Neural crest cell (in vitro differentiated cells): ENCODE data around the gene DNAAF5. TPM values are rescaled to one million over a fixed set of nuclear protein-coding genes. Genes with fewer than 3 reads are reported as not detected.

Experiments used
- DNase-seq: peaks from one replicate; pipeline ENCODE4 v3.0.0; 2021; ENCODE audit warnings: low read depth, mixed read lengths, low spot score
- H3K27ac Mint-ChIP-seq: one replicate; pipeline ENCODE4 v1.8.0; 2021; ENCODE audit warnings: mild to moderate bottlenecking, mixed read lengths; ENCODE audit not compliant: unreplicated experiment
- H3K27me3 Mint-ChIP-seq: 2 replicates; pipeline ENCODE4 v1.8.0; 2021; ENCODE audit warnings: low read depth, mild to moderate bottlenecking, mixed read lengths
- H3K36me3 Mint-ChIP-seq: 2 replicates; pipeline ENCODE4 v1.8.0; 2021; ENCODE audit warnings: low read depth, mild to moderate bottlenecking, mixed read lengths
- H3K4me1 Mint-ChIP-seq: 2 replicates; pipeline ENCODE4 v1.8.0; 2021; ENCODE audit warnings: mixed read lengths
- H3K4me3 Mint-ChIP-seq: one replicate; pipeline ENCODE4 v1.8.0; 2021; ENCODE audit warnings: mild to moderate bottlenecking, mixed read lengths
- H3K9me3 Mint-ChIP-seq: 2 replicates; pipeline ENCODE4 v1.8.0; 2021; ENCODE audit warnings: mixed read lengths
- total RNA-seq: library from RNA; stranded (reverse); gene quantifications from 2 replicates; pipeline ENCODE4 v1.2.1, GENCODE V29; 2021
- TF ChIP-seq, protein P1 (sequence below): fragments of 200-600 bp; sonication (generic); conservative IDR thresholded peaks from 2 replicates; pipeline ENCODE4 v1.5.0; 2021; ENCODE audit warnings: antibody characterized with exemption, mild to moderate bottlenecking

Gene DNAAF5
- total RNA-seq, 1 donor from 2014 or later: 54.2 TPM

DNA sequence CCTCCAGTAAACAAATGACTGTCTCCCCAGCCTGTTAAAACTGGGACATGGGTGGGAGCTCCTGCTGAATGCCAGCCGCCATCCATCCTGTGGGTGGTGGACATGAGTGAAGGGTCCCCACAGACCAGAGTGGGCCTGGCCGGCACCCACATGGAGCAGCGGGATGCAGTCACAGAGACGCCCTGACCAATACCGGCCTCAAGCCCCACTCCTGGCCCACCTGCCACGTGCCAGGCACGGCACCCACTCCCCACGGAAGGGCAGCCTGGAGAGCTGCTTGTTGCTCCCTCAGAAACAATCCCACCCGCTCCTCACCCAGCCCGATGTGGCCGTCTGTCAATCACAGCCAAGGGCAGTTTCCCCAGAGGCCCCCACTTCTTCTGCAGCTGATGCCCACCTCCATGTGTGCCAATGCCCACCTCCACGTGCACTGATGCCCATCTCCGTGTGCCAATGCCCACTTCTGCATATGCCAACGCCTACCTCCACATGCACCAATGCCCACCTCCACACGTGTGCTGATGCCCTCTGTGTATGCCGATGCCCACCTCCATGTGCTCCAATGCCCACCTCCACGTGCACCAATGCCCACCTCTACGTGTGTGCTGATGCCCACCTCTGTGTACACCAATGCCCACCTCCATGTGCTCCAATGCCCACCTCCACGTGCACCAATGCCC is 42.8 kb upstream of the DNAAF5 start:
- Mint-ChIP-seq H3K36me3 (peaks cover 35% of the 10 kb centered on the region), H3K4me1 (no peaks in the 10 kb centered on the region), H3K27ac (no peak overlapping the region), H3K9me3 (peaks cover 16% of the 10 kb centered on the region), H3K27me3 (no peaks in the 10 kb centered on the region), H3K4me3 (no peak overlapping the region)
- TF ChIP-seq, protein P1, sequence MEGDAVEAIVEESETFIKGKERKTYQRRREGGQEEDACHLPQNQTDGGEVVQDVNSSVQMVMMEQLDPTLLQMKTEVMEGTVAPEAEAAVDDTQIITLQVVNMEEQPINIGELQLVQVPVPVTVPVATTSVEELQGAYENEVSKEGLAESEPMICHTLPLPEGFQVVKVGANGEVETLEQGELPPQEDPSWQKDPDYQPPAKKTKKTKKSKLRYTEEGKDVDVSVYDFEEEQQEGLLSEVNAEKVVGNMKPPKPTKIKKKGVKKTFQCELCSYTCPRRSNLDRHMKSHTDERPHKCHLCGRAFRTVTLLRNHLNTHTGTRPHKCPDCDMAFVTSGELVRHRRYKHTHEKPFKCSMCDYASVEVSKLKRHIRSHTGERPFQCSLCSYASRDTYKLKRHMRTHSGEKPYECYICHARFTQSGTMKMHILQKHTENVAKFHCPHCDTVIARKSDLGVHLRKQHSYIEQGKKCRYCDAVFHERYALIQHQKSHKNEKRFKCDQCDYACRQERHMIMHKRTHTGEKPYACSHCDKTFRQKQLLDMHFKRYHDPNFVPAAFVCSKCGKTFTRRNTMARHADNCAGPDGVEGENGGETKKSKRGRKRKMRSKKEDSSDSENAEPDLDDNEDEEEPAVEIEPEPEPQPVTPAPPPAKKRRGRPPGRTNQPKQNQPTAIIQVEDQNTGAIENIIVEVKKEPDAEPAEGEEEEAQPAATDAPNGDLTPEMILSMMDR: no peak
- DNase-seq: no peak

DNA sequence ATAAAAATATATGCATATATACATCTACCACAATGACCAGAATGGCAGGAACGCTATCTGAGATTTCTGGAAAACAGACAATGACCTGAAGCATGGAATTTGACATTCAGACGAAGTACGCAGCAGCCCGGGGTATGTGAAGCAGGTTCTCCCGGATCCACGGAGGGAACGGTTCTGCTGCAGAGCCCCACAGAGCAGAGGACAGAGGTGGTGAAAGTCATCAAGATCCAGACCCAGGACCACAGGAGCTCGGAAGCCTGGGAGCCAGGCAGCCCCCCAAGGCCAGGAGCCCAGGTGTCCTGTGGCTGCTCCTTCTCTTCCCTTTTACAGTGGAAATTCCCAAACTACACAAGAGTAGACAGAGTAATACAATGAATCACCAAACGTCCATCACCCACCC is 42.1 kb upstream of the DNAAF5 start:
- no peak for DNase-seq
- H3K36me3 Mint-ChIP-seq: peaks cover 33% of the 10 kb centered on the region
- no peaks in the 10 kb centered on the region for H3K4me1 Mint-ChIP-seq

DNA sequence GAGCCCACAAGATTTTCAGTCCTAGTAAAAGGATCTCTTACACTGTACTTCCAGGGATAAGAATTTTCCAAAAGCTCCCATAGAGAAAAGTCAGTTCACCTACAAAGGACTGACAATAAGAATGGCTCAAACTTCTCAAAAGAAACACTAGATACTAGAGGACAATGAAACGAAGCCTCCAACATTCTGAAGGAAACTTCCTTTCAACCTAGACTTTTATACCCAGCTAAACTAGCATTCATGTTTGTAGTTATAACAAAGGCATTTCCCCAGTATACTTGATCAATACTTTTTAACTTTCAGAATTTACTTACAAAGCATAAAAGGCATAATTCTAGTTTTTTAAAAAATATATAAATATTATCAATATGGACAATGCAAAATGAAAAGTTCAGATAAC is 41.0 kb upstream of the DNAAF5 start:
- H3K4me3 Mint-ChIP-seq: no peak overlapping the region
- no peak overlapping the region for H3K27ac Mint-ChIP-seq
- H3K27me3 Mint-ChIP-seq: no peaks in the 10 kb centered on the region
- H3K36me3 Mint-ChIP-seq: peaks cover 33% of the 10 kb centered on the region
- peaks cover 17% of the 10 kb centered on the region for H3K9me3 Mint-ChIP-seq
- no peak for DNase-seq
- TF ChIP-seq, protein P1: no peak
- H3K4me1 Mint-ChIP-seq: no peaks in the 10 kb centered on the region

More for the DNA sequence above, 42.1 kb upstream of the DNAAF5 start:
- TF ChIP-seq, protein P1: no peak
- Mint-ChIP-seq H3K4me3 (no peak overlapping the region), H3K9me3 (peaks cover 17% of the 10 kb centered on the region), H3K27me3 (no peaks in the 10 kb centered on the region), H3K27ac (no peak overlapping the region)

DNA sequence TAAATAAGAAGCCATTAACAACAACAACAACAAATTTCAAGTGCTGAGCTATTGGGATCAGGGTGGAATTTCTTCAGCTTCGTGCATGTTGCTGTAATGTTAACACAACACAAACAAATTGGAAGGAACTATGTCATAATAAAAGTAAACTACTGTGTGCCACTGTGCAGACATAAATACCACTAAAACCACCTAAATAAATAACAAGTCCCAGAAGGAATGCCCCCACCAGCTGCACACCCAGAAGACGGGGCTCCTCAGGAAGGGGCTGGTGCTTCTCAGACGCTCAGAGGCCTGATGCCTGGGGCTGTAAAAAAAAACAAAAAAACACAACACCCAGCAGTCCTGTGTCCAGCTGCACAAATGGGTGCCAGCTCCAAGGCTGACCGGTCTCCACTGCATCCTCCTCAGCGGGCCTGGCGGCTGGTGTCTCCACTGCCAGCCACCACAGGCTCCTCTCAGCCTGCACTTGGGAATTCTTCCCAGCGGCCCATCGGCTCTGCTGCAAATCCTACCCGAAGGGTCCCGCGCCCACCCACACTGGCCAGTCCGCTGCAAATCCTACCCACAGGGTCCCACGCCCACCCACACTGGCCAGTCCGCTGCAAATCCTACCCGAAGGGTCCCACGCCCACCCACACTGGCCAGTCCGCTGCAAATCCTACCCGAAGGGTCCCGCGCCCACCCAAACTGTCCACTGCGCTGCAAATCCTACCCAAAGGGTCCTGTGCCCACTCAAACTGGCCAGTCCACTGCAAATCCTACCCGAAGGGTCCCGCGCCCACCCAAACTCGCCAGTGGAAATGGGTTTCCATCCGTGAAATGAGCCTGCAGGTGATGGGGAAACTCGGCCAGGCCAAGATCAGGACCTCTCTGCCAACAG is 35.8 kb upstream of the DNAAF5 start:
- H3K4me3 Mint-ChIP-seq: no peak overlapping the region
- no peak overlapping the region for H3K27ac Mint-ChIP-seq
- TF ChIP-seq, protein P1: no peak
- no peaks in the 10 kb centered on the region for H3K27me3 Mint-ChIP-seq
- H3K36me3 Mint-ChIP-seq: peaks cover 25% of the 10 kb centered on the region
- no peaks in the 10 kb centered on the region for H3K4me1 Mint-ChIP-seq
- no peak for DNase-seq
- peaks cover 14% of the 10 kb centered on the region for H3K9me3 Mint-ChIP-seq

DNA sequence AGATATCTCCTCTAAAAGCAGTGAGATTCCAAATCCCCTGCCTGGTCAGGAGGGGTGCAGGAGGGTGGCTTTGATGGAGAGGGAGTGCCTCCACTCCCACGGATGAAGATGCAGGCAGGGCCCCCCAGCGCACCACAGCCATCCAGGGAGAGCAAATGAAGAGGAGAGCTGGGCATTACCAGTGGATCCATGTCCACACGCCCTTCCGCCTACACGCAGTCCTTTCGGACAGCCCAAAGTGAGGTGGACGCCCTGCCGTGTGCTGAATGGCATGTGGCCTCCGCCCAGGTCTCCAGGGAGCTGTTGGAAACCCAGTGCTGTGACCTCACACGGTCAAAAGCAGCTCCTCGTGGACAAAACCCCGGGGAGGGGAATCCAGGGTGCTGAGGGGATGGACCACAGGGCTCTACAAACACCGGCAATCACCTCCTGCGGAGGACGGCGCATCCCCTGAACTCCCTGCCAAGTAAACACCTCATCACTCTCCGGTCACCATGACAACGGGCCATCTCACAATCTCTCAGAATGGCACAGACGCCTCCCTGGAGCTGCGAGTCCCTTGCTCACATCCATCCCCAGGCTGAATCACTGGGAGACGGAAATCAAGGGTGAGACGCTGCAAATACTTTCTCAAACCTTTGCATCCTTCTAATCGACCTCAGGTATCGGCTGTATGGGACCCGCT is 35.0 kb upstream of the DNAAF5 start:
- no peak for DNase-seq
- Mint-ChIP-seq H3K4me3 (no peak overlapping the region), H3K27ac (no peak overlapping the region), H3K9me3 (peaks cover 12% of the 10 kb centered on the region), H3K27me3 (no peaks in the 10 kb centered on the region), H3K36me3 (peaks cover 24% of the 10 kb centered on the region), H3K4me1 (no peaks in the 10 kb centered on the region)
- TF ChIP-seq, protein P1: no peak
